Islet precursor cell (in vitro differentiated cells): ENCODE results near the gene KIAA0586.
"Not testable (repeated sequence)": the region's sequence is repeated elsewhere in the genome, so short reads cannot be mapped to it uniquely, and the experiment has no call there.

Experiments
- DNase-seq: peaks from one replicate; pipeline ENCODE4 v3.0.0-alpha.2; 2018

KIAA0586 gene

GRCh38 chr14:58427281-58428117 lies at the start of gene KIAA0586, which contains the start of gene TIMM9:
TSS of gene KIAA0586 (plus strand) at chr14:58427719. CDS start at chr14:58428265, 546 bp downstream.
TSS of gene TIMM9 (minus strand) at chr14:58427531. CDS start at chr14:58411945, 15,586 bp downstream.
- DNase-seq: peak; percentile 98

GRCh38 chr14:58390830-58391229 lies 36.7 kb upstream of the KIAA0586 start:
- no peak for DNase-seq

GRCh38 chr14:58395562-58395811 lies 32.0 kb upstream of the KIAA0586 start:
- no peak for DNase-seq

- peak; percentile 88 for DNase-seq
These were observed 31.4 kb upstream of the KIAA0586 start, which contains the start of gene TOMM20L for GRCh38 chr14:58395812-58396788. TSS of gene TOMM20L (plus strand) at chr14:58395930. CDS start at chr14:58395958, 28 bp downstream.

- no peak for DNase-seq
These were observed 30.4 kb upstream of the KIAA0586 start for GRCh38 chr14:58397156-58397555.

GRCh38 chr14:58398495-58398894 lies 29.0 kb upstream of the KIAA0586 start:
- DNase-seq: no peak

GRCh38 chr14:58398895-58399294 lies 28.6 kb upstream of the KIAA0586 start:
- no peak for DNase-seq

- DNase-seq: no peak
These were observed 25.9 kb upstream of the KIAA0586 start for GRCh38 chr14:58401587-58401986.

- DNase-seq: no peak
These were observed 18.8 kb upstream of the KIAA0586 start for GRCh38 chr14:58408681-58409215.

- no peak for DNase-seq
These were observed 12.7 kb upstream of the KIAA0586 start for GRCh38 chr14:58414845-58415244.

- DNase-seq: no peak
These were observed 11.6 kb upstream of the KIAA0586 start for GRCh38 chr14:58415636-58416547.

GRCh38 chr14:58416934-58417333 lies 10.6 kb upstream of the KIAA0586 start:
- DNase-seq: not testable (repeated sequence)

GRCh38 chr14:58426670-58427280 lies 744 bp upstream of the KIAA0586 start:
- DNase-seq: peak; percentile 80

GRCh38 chr14:58428118-58428683 lies 682 bp downstream of the KIAA0586 start:
- DNase-seq: peak; percentile 53

- no peak for DNase-seq
These were observed 2.6 kb downstream of the KIAA0586 start for GRCh38 chr14:58430156-58430555.

GRCh38 chr14:58439476-58439875 lies 12.0 kb downstream of the KIAA0586 start:
- no peak for DNase-seq

- no peak for DNase-seq
These were observed 17.1 kb downstream of the KIAA0586 start for GRCh38 chr14:58444627-58445026.

GRCh38 chr14:58455593-58456265 lies 28.2 kb downstream of the KIAA0586 start:
- peak; percentile 72 for DNase-seq

- DNase-seq: no peak
These were observed 33.3 kb downstream of the KIAA0586 start for GRCh38 chr14:58460772-58461171.

- no peak for DNase-seq
These were observed 35.6 kb downstream of the KIAA0586 start for GRCh38 chr14:58463147-58463546.

GRCh38 chr14:58464652-58465051 lies 37.1 kb downstream of the KIAA0586 start:
- no peak for DNase-seq
